Subcutaneous adipose tissue (tissue), 4 donors: ENCODE data around the gene DMPK. TPM values are rescaled to one million over a fixed set of nuclear protein-coding genes. Genes with fewer than 3 reads are reported as not detected.

Experiments
- CTCF ChIP-seq: fragments of 450-650 bp; IDR thresholded peaks from one replicate; pipeline ENCODE4 v1.5.1; 2016; ENCODE audit warnings: low read depth, mild to moderate bottlenecking, control low read depth, antibody characterized with exemption, moderate library complexity
- total RNA-seq, 4 donors: library from RNA; depleted of rRNA; stranded (reverse); fragments of >200 nt; gene quantifications; one replicate each; pipeline ENCODE4 v1.1.0, GENCODE V29; 2016

DMPK gene
- total RNA-seq, 4 donors from 2014 or later = 7.0 to 39.2 (median 18.6) TPM

- TF ChIP-seq CTCF = no peak
These were observed 38.3 kb upstream of the DMPK start for GRCh38 chr19:45820413-45821102.

DNA sequence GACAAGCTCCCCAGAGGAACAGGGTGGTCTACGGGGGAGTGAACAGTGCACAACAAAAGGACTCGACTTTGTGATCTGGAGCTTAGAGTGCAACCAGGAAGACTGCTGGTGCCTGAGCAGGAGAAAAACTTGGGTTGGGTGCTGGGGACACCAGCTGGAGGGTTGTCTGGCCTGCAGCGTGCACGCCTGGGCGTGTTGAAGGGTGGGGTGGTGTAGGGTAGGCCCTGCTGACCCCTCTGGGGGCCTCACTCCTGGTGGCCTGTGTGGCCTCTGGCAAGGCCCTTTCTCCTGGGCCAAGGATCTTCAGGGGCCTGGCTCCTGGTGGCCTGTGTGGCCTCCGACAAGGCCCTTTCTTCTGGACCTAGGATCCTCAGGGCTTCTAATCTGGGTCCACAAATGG is 37.5 kb upstream of the DMPK start:
- TF ChIP-seq CTCF = no peak

GRCh38 chr19:45817725-45818301 is 35.5 kb upstream of the DMPK start:
- TF ChIP-seq CTCF = no peak

DNA sequence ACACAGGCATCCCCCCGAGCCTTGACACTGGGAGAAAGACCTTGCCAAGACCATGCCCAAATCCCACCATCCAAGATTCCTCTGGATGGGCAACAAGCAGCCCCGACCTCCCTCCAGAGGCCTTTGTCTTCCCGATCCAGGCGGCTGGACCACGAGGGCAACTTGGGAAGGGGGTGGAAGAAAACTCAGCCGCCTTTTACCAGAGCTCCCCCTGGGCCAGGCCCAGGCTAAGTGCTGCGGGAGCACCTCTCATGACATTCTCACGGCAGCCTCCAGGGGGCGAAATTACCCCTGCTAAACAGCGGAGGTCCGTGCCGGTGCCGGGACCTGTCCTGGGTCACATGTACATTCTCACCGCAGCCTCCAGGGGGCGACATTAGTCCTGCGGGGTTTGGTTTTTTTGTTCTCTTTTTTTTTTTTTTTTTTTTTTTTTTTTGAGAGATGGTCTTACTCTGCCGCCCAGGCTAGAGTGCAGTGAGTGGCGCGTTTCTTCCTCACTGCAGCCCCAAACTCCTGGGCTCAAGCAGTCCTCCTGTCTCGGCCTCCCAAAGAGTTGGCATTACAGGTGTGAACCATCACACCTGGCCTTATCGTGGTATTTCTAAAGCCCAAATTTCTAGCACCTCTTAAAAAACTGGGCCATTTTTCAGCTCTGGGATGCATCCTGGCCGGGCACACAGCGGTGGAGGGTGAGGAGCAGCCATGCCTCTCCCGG is 34.9 kb upstream of the DMPK start:
- no peak for TF ChIP-seq CTCF

DNA sequence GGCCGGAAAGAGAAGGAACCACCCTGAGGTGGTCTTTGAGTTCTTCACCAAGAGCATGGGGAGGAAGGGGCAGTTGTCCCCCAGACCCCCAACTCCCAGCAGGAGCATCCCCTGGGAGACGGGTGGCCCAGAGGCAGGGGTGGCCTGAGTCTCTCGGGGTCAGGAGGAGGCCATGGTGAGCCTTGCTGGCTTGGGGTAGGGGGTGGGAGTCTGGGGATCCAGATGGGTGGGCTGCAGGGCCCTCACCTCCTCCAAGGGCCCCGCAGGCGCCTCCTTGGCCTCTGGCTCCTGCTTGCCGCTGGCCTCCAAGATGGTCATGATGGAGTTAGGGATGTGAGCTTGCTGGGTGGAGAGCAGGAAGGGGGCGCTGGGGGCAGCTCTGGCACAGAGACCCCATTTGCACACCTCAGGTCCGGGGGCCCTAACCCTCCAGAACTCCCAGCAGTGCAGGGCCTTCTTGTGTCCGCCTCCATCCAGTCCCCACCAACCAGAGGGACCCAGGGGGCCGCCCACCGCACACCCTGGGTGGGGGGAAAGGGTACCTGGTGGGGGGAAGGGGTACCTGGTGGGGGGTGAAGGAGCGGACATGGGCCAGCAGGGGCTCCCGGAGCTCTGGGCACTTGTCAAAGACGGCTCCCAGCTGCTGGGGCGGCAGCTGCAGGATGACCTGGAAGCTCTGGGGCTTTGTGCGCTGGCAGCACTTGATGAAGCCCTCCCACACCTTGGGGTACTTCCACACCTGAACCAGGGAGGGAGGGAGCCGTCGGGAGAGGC is 34.1 kb upstream of the DMPK start:
- TF ChIP-seq CTCF = no peak

GRCh38 chr19:45815481-45816216 is 33.4 kb upstream of the DMPK start:
- no peak for TF ChIP-seq CTCF
